ENCODE measurements around the gene ZNF562.

DNA sequence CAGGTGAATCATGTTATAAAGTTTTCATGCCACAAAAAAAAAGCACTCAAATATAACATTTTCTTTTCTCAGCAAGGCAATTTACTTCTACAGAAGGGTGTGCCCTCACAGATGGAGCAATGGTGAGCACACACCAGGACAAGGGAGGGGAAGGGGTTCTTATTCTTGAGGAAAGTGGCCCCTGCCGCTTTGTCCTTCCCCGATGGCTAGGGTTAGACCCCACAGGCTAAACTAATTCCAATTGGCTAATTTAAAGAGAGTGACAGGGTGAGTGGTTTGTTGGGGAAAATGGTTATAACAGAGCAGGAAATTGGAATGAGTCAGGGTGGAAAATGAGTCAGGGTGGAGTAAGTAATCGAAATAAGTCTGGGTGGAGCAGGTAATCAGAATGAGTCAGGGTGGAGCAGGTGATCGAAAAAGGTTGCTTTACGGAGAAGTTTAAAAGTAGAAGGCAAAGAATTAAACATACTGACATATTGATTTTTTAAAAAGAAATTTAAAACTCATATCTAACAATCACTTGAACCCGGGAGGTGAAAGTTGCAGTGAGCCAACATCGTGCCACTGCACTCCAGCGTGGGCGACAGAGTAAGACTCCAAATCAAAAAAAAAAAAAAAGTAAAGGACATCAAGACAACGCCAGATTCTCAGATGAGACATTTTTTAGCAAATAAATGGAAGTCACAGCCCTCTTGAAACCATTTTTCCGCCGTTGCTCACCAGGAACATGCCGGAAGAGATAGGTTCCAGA is 813 bp downstream of the ZNF562 start:
- TF ChIP-seq, protein P1, sequence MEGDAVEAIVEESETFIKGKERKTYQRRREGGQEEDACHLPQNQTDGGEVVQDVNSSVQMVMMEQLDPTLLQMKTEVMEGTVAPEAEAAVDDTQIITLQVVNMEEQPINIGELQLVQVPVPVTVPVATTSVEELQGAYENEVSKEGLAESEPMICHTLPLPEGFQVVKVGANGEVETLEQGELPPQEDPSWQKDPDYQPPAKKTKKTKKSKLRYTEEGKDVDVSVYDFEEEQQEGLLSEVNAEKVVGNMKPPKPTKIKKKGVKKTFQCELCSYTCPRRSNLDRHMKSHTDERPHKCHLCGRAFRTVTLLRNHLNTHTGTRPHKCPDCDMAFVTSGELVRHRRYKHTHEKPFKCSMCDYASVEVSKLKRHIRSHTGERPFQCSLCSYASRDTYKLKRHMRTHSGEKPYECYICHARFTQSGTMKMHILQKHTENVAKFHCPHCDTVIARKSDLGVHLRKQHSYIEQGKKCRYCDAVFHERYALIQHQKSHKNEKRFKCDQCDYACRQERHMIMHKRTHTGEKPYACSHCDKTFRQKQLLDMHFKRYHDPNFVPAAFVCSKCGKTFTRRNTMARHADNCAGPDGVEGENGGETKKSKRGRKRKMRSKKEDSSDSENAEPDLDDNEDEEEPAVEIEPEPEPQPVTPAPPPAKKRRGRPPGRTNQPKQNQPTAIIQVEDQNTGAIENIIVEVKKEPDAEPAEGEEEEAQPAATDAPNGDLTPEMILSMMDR (IDR thresholded peaks at IDR 0.05) = no peak
- TF ChIP-seq ZFX (IDR thresholded peaks at IDR 0.05; ENCODE audit: borderline replicate concordance) = no peak
